HEK293 (cell line): ENCODE results near the gene SETD7.

Source experiments
- CTCF ChIP-seq: fragments of 450-650 bp; formaldehyde crosslinking; IDR thresholded peaks from 2 replicates; pipeline ENCODE4 v1.5.1; 2016; ENCODE audit warnings: missing biosample characterization, missing genetic modification characterization
- MEIS1 ChIP-seq: sonication (generic); formaldehyde crosslinking; IDR thresholded peaks from 2 replicates; pipeline ENCODE4 v1.8.1; 2022; ENCODE audit warnings: missing genetic modification reagents, mild to moderate bottlenecking, borderline replicate concordance
- TCF7L2 ChIP-seq: IDR thresholded peaks from 2 replicates; pipeline ENCODE4 v1.6.1; 2011; ENCODE audit warnings: low read depth, mild to moderate bottlenecking, inconsistent platforms, low read length, moderate library complexity, borderline replicate concordance
- ZBTB8A ChIP-seq: fragments of 450-650 bp; formaldehyde crosslinking; IDR thresholded peaks from 2 replicates; pipeline ENCODE4 v1.5.1; 2016; ENCODE audit warnings: missing biosample characterization, missing genetic modification characterization
- ZNF274 ChIP-seq, 2 experiments: fragments of 200-500 bp in 1 of 2; fragments of 450-650 bp in 1 of 2; sonication (Bioruptor generic) in 1 of 2; formaldehyde crosslinking in 1 of 2; IDR thresholded peaks; 2 replicates each; pipeline versions ENCODE4 v1.5.1 to v1.6.1; 2014 to 2016; ENCODE audit warnings: borderline replicate concordance in 1 of 2, inconsistent platforms in 1 of 2, low read length in 1 of 2, missing biosample characterization in 1 of 2, missing genetic modification characterization in 1 of 2
- ZNF423 ChIP-seq: fragments of 450-650 bp; formaldehyde crosslinking; IDR thresholded peaks from 2 replicates; pipeline ENCODE4 v1.5.1; 2016; ENCODE audit warnings: missing biosample characterization, missing genetic modification characterization
- ZNF529 ChIP-seq: fragments of 450-650 bp; formaldehyde crosslinking; IDR thresholded peaks from 2 replicates; pipeline ENCODE4 v1.5.1; 2017; ENCODE audit warnings: missing genetic modification characterization, missing biosample characterization; ENCODE audit not compliant: insufficient replicate concordance
- ZNF768 ChIP-seq: fragments of 450-650 bp; formaldehyde crosslinking; IDR thresholded peaks from 2 replicates; pipeline ENCODE4 v1.5.1; 2018; ENCODE audit warnings: missing biosample characterization, mild to moderate bottlenecking, missing genetic modification characterization
- ZSCAN18 ChIP-seq: fragments of 450-650 bp; formaldehyde crosslinking; IDR thresholded peaks from 2 replicates; pipeline ENCODE4 v1.5.1; 2016; ENCODE audit warnings: missing biosample characterization, missing genetic modification characterization

- TF ChIP-seq ZSCAN18 (tag by site-specific recombination) (no peak), CTCF (no peak), ZNF529 (tag by site-specific recombination) (no peak), MEIS1 (no peak), ZNF768 (tag by site-specific recombination) (no peak), TCF7L2 (no peak), ZBTB8A (tag by site-specific recombination) (no peak), ZNF274 (IDR thresholded peaks at IDR 0.05; ENCODE audit: low read length) (no peak), ZNF274 (tag by site-specific recombination; IDR thresholded peaks at IDR 0.05; ENCODE audit: borderline replicate concordance) (no peak), ZNF423 (no peak)
Measured at GRCh38 chr4:139483000-139483399, 73.0 kb downstream of the SETD7 start.
